Vagina (tissue), 2 donors: Measurements from ENCODE around the gene KIF2C. TPM values are rescaled to one million over a fixed set of nuclear protein-coding genes. Genes with fewer than 3 reads are reported as not detected.
"Not testable (repeated sequence)": the region's sequence is repeated elsewhere in the genome, so short reads cannot be mapped to it uniquely, and the experiment has no call there.

Source experiments
- DNase-seq, 2 donors: peaks; one replicate each; pipeline ENCODE4 v3.0.0-alpha.2; 2017; ENCODE audit errors: extremely low spot score in 2 of 2
- H3K27ac ChIP-seq: fragments of 200-600 bp; sonication (generic); one replicate; pipeline ENCODE4 v1.5.1; 2019
- H3K27me3 ChIP-seq: fragments of 200-600 bp; sonication (generic); one replicate; pipeline ENCODE4 v1.5.1; 2019
- H3K36me3 ChIP-seq, 2 donors: fragments of 200-600 bp; sonication (generic); one replicate each; pipeline ENCODE4 v1.5.1; 2017 to 2019
- H3K4me1 ChIP-seq: fragments of 200-600 bp; sonication (generic); one replicate; pipeline ENCODE4 v1.5.1; 2019
- H3K4me3 ChIP-seq, 2 donors: fragments of 200-600 bp; sonication (generic); 1 replicate in 1 of 2; 2 replicates in 1 of 2; pipeline ENCODE4 v1.5.1; 2016 to 2019
- H3K9me3 ChIP-seq: fragments of 200-600 bp; sonication (generic); one replicate; pipeline ENCODE4 v1.5.1; 2019
- CTCF ChIP-seq, 3 experiments: fragments of 450-650 bp in 2 of 3; fragments of 200-600 bp in 1 of 3; sonication (generic) in 1 of 3; IDR thresholded peaks; one replicate each; pipeline ENCODE4 v1.5.1; 2017 to 2019; ENCODE audit warnings: antibody characterized with exemption in 3 of 3, mild to moderate bottlenecking in 2 of 3, moderate library complexity in 2 of 3
- POLR2A ChIP-seq, 2 donors: fragments of 450-650 bp; IDR thresholded peaks; one replicate each; pipeline ENCODE4 v1.6.1; 2017; ENCODE audit warnings: antibody characterized with exemption in 2 of 2, mild to moderate bottlenecking in 2 of 2, moderate library complexity in 2 of 2
- POLR2AphosphoS5 ChIP-seq, 2 donors: sonication (generic); formaldehyde crosslinking; IDR thresholded peaks; one replicate each; pipeline ENCODE4 v1.9.0; 2017; ENCODE audit warnings: antibody characterized with exemption in 2 of 2, mild to moderate bottlenecking in 2 of 2, low read depth in 1 of 2; ENCODE audit not compliant: insufficient read depth in 1 of 2
- intact Hi-C: fragments of 100-400 bp; cut with DNase I; formaldehyde crosslinking; loops from one replicate; pipeline ENCODE4 v1.15.1; 2023
- total RNA-seq: library from RNA; depleted of rRNA; stranded (reverse); fragments of >200 nt; gene quantifications from one replicate; pipeline ENCODE4 v1.2.3, GENCODE V29; 2016

The KIF2C gene
- total RNA-seq, 1 donor from 2014 or later: 3.4 TPM

DNA sequence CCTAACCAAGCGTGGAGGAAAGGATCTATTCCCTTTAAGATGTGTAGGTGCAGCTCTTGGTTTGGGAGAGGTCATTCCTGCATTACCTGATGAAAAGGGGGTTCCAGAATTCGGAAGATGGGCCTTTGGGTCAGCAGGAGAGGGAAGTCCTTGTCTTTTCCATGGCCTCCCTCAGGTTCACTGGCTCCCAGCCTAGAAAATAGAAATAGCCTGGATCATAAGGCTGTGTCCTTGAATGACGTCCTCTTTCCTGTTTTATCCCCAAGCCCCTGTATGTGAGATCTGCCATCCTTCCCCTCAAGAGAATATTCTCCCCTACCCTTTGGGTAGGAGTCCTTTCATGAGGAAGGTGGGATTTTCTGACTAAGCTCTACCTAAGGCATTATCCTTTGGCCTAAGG is 21.2 kb downstream of the KIF2C start:
- Histone ChIP-seq H3K36me3 (no peaks in the 10 kb centered on the region), H3K27ac (no peak overlapping the region), H3K27me3 (no peaks in the 10 kb centered on the region), H3K4me1 (no peaks in the 10 kb centered on the region), H3K9me3 (no peaks in the 10 kb centered on the region), H3K4me3 (no peak overlapping the region)
- no peak for DNase-seq
- TF ChIP-seq POLR2A (IDR thresholded peaks at IDR 0.05) (no peak), CTCF (IDR thresholded peaks at IDR 0.05) (no peak), POLR2AphosphoS5 (IDR thresholded peaks at IDR 0.05; ENCODE audit: insufficient read depth in 1 of 2, low read depth in 1 of 2) (no peak)
- intact Hi-C loops: no loop called here

- H3K36me3 ChIP-seq, H3K9me3 ChIP-seq, DNase-seq, H3K27ac ChIP-seq, H3K4me1 ChIP-seq, H3K4me3 ChIP-seq, intact Hi-C loops, H3K27me3 ChIP-seq: not testable (repeated sequence)
These were observed 26.8 kb downstream of the KIF2C start for GRCh38 chr1:44766421-44766820.

DNA sequence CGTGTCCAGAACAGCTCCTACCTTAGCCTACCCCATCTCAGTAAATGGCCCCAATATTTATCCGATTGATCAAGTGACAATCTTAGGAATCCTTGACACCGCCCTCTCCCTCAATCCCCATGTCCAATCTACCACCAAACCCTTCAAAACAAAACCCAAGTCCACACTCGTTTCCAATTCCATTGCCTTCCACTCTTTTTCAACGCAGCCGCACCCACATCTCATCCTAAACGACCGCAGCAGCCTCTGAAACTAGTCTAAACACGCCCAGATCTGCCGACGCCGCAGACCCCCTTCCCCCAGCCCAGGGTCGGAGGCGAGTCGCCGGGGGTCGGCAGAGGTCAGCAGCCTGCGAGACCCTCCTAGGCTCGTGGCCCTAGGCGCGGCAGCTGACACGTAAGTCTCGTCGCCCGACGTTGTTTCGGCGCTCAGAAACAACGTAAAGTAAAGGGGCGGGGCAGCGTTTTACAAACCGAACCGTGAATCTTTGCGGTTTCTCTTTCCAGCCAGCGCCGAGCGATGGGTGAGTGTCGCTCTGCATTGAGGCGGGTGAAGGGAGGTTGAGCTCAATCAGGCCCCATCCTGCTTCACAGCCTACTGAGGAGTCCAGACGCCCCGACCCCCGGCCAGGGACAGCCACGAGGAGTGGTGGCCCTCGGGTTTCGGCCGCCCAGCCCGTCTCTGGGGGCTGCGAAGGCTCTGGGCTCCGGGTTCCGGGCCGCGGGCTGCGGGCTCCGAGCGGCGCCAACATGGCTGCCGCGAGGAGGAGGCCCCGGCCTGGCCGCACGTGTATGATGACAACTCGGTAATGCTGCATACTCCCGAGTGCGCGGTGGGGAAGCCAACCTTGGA is 35.7 kb downstream of the KIF2C start, which contains the start of gene RPS8:
TSS of gene RPS8 (plus strand) at position 463 of the 852 bp plus-strand sequence. CDS start at position 520, 57 bp downstream.
- Histone ChIP-seq H3K27me3 (no peaks in the 10 kb centered on the region), H3K4me3 (peak within 1 kb of the TSS; percentile 71 to 85), H3K36me3 (peaks cover 0 to 31% of the 10 kb centered on the region in 2 donors), H3K27ac (peak within 1 kb of the TSS; percentile 96), H3K9me3 (no peaks in the 10 kb centered on the region), H3K4me1 (peaks cover 26% of the 10 kb centered on the region)
- TF ChIP-seq POLR2AphosphoS5 (IDR thresholded peaks at IDR 0.05; ENCODE audit: insufficient read depth in 1 of 2, low read depth in 1 of 2) (peak; percentile 98 to 99), CTCF (IDR thresholded peaks at IDR 0.05) (peak in 1 of 3 experiments; percentile 16), POLR2A (IDR thresholded peaks at IDR 0.05) (peak in 1 of 2 donors; percentile 89)
- no peak for DNase-seq
- intact Hi-C loops: loop anchor here (5.0 kb wide), 1 partner anchor 38 kb away; the partner anchor contains the start of gene KIF2C

- Histone ChIP-seq H3K27ac (peak overlapping the region; percentile 96), H3K36me3 (peaks cover 0 to 39% of the 10 kb centered on the region in 2 donors), H3K9me3 (no peaks in the 10 kb centered on the region), H3K4me3 (peak overlapping the region; percentile 71 to 85), H3K27me3 (no peaks in the 10 kb centered on the region), H3K4me1 (peaks cover 26% of the 10 kb centered on the region)
- TF ChIP-seq POLR2A (IDR thresholded peaks at IDR 0.05) (no peak), POLR2AphosphoS5 (IDR thresholded peaks at IDR 0.05; ENCODE audit: insufficient read depth in 1 of 2, low read depth in 1 of 2) (no peak), CTCF (IDR thresholded peaks at IDR 0.05) (no peak)
- no peak for DNase-seq
- intact Hi-C loops: loop anchor here (5.0 kb wide), 1 partner anchor 39 kb away; the partner anchor contains the start of gene KIF2C
These were observed 36.5 kb downstream of the KIF2C start for GRCh38 chr1:44775930-44776729.

DNA sequence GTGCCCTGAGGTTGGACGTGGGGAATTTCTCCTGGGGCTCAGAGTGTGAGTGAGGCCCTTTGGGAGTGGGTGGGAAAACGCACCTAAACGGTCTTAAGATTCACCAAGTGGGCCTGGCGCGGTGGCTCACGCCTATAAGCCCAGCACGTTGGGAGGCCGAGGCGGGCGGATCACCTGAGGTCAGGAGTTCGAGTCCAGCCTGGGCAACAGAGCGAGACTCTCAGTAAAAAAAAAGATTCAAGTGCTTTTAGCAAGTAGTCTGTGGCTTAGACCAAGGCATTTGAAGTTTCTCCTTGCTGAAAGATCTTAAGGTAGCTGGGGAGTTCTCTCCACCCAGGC is 37.1 kb downstream of the KIF2C start:
- peak overlapping the region; percentile 71 to 85 for H3K4me3 ChIP-seq
- H3K36me3 ChIP-seq: peaks cover 0 to 39% of the 10 kb centered on the region in 2 donors
- H3K9me3 ChIP-seq: no peaks in the 10 kb centered on the region
- TF ChIP-seq POLR2A (IDR thresholded peaks at IDR 0.05) (no peak), CTCF (IDR thresholded peaks at IDR 0.05) (no peak), POLR2AphosphoS5 (IDR thresholded peaks at IDR 0.05; ENCODE audit: insufficient read depth in 1 of 2, low read depth in 1 of 2) (no peak)
- H3K27ac ChIP-seq: peak overlapping the region; percentile 96
- H3K4me1 ChIP-seq: peaks cover 26% of the 10 kb centered on the region
- H3K27me3 ChIP-seq: no peaks in the 10 kb centered on the region
- no peak for DNase-seq
- intact Hi-C loops: loop anchor here (5.0 kb wide), 1 partner anchor 39 kb away; the partner anchor contains the start of gene KIF2C
